GM20000 (cell line): ENCODE measurements around the gene MED27.

Experiments
- DNase-seq: peaks from one replicate; pipeline ENCODE4 v3.0.0; 2012; ENCODE audit warnings: low spot score
- TF ChIP-seq, protein P1 (sequence below): IDR thresholded peaks from 2 replicates; pipeline ENCODE4 v1.5.1; 2012; ENCODE audit warnings: mild to moderate bottlenecking, control low read depth; ENCODE audit errors: extremely low read depth, missing control alignments

MED27 gene

DNA sequence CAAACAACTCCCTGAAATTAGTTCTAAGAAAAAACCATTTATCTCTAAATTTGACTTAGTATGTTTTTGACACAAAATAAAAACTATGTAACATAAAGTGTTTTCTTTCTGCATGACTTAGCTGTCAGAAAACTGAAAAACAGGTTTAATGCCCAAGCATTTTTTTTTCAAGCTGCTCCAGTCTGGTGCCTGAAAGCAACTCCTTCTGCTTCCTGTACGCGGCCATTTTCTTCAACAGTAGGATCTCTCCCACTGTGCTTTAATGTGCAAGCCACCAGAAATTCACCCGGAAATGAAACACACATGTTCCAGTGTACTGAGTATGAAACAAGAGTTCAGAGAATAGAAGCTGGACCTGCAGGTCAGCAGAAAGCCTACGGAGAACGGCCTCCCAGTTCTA is 161.2 kb downstream of the MED27 start:
- TF ChIP-seq, protein P1, sequence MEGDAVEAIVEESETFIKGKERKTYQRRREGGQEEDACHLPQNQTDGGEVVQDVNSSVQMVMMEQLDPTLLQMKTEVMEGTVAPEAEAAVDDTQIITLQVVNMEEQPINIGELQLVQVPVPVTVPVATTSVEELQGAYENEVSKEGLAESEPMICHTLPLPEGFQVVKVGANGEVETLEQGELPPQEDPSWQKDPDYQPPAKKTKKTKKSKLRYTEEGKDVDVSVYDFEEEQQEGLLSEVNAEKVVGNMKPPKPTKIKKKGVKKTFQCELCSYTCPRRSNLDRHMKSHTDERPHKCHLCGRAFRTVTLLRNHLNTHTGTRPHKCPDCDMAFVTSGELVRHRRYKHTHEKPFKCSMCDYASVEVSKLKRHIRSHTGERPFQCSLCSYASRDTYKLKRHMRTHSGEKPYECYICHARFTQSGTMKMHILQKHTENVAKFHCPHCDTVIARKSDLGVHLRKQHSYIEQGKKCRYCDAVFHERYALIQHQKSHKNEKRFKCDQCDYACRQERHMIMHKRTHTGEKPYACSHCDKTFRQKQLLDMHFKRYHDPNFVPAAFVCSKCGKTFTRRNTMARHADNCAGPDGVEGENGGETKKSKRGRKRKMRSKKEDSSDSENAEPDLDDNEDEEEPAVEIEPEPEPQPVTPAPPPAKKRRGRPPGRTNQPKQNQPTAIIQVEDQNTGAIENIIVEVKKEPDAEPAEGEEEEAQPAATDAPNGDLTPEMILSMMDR = no peak
- DNase-seq = no peak

DNA sequence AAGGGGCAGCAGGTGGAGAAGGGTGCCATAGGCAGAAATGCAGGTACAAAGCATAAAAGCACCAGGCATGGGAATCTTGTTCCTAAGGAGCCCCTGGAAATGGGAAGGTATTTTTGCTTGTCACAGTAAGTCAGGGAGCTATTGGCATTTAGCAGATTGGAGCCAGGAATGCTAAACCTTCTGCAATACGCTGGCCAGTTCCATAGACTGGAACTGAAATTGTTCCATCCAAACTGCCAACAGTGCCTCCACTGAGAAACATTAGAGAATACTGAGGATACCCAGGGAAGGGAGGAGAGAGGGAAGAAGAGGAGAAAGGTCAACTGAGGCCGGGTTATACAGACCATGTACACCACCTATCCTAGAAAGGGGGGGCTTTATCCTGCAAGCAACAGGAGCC is 162.7 kb downstream of the MED27 start:
- DNase-seq = no peak
- TF ChIP-seq, protein P1 = no peak

DNA sequence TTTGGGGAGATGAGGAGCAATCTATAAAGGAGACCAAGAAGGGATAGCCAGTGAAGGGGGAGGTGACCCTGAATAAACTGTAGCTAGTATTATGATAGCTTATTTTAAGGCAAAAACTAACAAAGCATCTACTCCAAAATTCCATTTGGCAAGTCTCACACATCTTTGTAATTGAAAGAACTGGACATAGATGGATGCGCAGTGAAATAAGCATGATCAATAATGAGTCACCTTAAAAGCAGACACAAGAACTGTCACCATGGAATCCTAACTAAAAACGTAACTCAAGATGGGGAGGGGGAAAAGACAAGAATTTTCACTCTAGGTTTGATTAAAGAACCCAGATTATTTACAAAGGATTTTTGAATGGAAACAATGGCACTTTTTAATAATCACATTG is 164.5 kb downstream of the MED27 start:
- no peak for DNase-seq

GRCh38 chr9:131912671-131913070 is 167.0 kb downstream of the MED27 start:
- no peak for DNase-seq
- TF ChIP-seq, protein P1 = no peak

More for the DNA sequence above, 164.5 kb downstream of the MED27 start:
- TF ChIP-seq, protein P1 = no peak

- DNase-seq = no peak
- TF ChIP-seq, protein P1 = no peak
These were observed 167.6 kb downstream of the MED27 start for GRCh38 chr9:131912069-131912468.

DNA sequence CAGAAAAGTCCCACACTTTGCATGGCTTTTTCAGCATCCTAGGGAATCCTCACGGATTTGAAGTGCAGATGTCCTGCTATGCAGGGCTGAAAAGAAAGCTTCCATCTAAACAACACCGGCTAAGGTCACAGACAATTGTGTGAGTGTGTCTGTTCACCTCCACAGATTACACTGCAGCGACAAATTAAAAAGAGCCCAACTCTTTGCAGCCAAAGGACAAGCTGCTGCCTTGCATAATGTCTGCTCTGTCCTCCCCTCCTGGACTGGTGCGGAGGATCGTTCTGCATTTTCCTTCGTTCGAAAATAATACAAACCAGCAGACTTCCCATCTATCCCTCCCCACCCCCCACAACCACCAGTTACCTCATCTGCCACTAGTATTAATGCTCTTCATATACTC is 169.1 kb downstream of the MED27 start:
- TF ChIP-seq, protein P1 = no peak
- no peak for DNase-seq

DNA sequence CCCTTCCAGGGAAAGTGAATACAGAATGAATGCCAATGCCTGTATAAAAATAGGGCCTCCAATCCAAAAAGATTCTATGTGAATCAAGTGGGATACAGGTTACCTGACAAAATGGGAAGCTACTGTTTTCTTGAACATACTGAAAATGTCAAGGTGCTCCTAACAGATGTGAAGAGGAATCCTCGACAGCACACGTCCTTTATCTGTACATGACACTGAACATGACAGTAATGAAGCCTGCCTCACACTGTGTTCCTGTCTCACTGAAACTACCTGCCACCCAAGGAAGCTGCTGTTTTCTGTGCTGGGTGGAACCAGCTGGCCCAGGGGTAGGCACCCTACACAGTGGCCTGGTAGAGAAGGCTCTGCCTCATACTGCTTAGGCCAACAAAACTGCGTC is 174.5 kb downstream of the MED27 start:
- TF ChIP-seq, protein P1 = no peak
- DNase-seq = no peak
